DND-41 (cell line): ENCODE results near the gene LUZP1.

Source experiments
- ATAC-seq: fragments of 200-7000 bp; cut with Tn5 transposase; 3 replicates; pipeline ENCODE4 v1.9.1; 2021; ENCODE audit warnings: low read depth; ENCODE audit not compliant: insufficient read depth
- DNase-seq: peaks from one replicate; pipeline ENCODE4 v3.0.0-alpha.2; 2020
- H2AFZ ChIP-seq: 2 replicates; pipeline ENCODE4 v1.6.0; 2012; ENCODE audit warnings: low read depth, low read length
- H3K27ac ChIP-seq: 2 replicates; pipeline ENCODE4 v1.5.1; 2012; ENCODE audit warnings: low read length, inconsistent platforms
- H3K27me3 ChIP-seq: fragments of 200-600 bp; sonication (generic); 2 replicates; pipeline ENCODE4 v1.6.0; 2012; ENCODE audit warnings: low read length, mild to moderate bottlenecking, inconsistent platforms; ENCODE audit not compliant: insufficient read depth, poor library complexity
- H3K36me3 ChIP-seq: 2 replicates; pipeline ENCODE4 v1.5.1; 2012; ENCODE audit warnings: low read length, inconsistent platforms; ENCODE audit not compliant: insufficient read depth
- H3K4me1 ChIP-seq: 2 replicates; pipeline ENCODE4 v1.5.1; 2012; ENCODE audit warnings: mild to moderate bottlenecking, low read length; ENCODE audit not compliant: insufficient read depth
- H3K4me2 ChIP-seq: 2 replicates; pipeline ENCODE4 v1.6.0; 2012; ENCODE audit warnings: mild to moderate bottlenecking, moderate library complexity, low read length, inconsistent platforms; ENCODE audit not compliant: insufficient read depth
- H3K4me3 ChIP-seq, 2 experiments: fragments of 200-600 bp in 1 of 2; shearing (Covaris generic) in 1 of 2; 2 replicates each; pipeline ENCODE4 v1.5.1; 2012 to 2016; ENCODE audit warnings: inconsistent platforms in 2 of 2, low read length in 2 of 2, mild to moderate bottlenecking in 2 of 2, low read depth in 1 of 2, moderate library complexity in 1 of 2
- H3K79me2 ChIP-seq: 2 replicates; pipeline ENCODE4 v1.6.0; 2012; ENCODE audit warnings: low read length, inconsistent platforms; ENCODE audit not compliant: insufficient read depth
- H3K9ac ChIP-seq: 2 replicates; pipeline ENCODE4 v1.6.0; 2012; ENCODE audit warnings: low read depth, mild to moderate bottlenecking, inconsistent platforms, low read length, moderate library complexity
- H3K9me3 ChIP-seq: 2 replicates; pipeline ENCODE4 v1.5.1; 2012; ENCODE audit warnings: low read length, moderate library complexity, mild to moderate bottlenecking, inconsistent platforms; ENCODE audit not compliant: insufficient read depth, severe bottlenecking
- H4K20me1 ChIP-seq: 2 replicates; pipeline ENCODE4 v1.6.0; 2012; ENCODE audit warnings: low read length; ENCODE audit not compliant: insufficient read depth
- CTCF ChIP-seq: IDR thresholded peaks from 2 replicates; pipeline ENCODE4 v1.5.1; 2012; ENCODE audit warnings: borderline replicate concordance, low read length, moderate library complexity, mild to moderate bottlenecking; ENCODE audit not compliant: poor library complexity, severe bottlenecking; ENCODE audit errors: extremely low read depth
- EZH2 ChIP-seq: IDR thresholded peaks from 3 replicates; pipeline ENCODE4 v1.6.1; 2012; ENCODE audit warnings: borderline replicate concordance, low read depth, mild to moderate bottlenecking, moderate library complexity, low read length, inconsistent platforms; ENCODE audit not compliant: severe bottlenecking

The LUZP1 gene

GRCh38 chr1:23051290-23051909 is 117.3 kb downstream of the LUZP1 start:
- no peak for TF ChIP-seq EZH2
- no peak for TF ChIP-seq CTCF
- H3K4me3 ChIP-seq, result no peak overlapping the region
- H3K79me2 ChIP-seq, result peaks cover 69% of the 10 kb centered on the region
- H3K4me1 ChIP-seq, result no peaks in the 10 kb centered on the region
- DNase-seq, result no peak
- peaks cover 60% of the 10 kb centered on the region for H3K36me3 ChIP-seq
- no peak overlapping the region for H3K4me2 ChIP-seq
- no peak overlapping the region for H3K27ac ChIP-seq
- H3K9ac ChIP-seq, result no peak overlapping the region
- H2AFZ ChIP-seq, result no peak overlapping the region
- H4K20me1 ChIP-seq, result peaks cover 31% of the 10 kb centered on the region; the same call in 1 of the 2 replicates
- no peak for ATAC-seq
- no peaks in the 10 kb centered on the region for H3K27me3 ChIP-seq
- no peaks in the 10 kb centered on the region for H3K9me3 ChIP-seq

GRCh38 chr1:23050201-23050600 is 118.5 kb downstream of the LUZP1 start:
- Histone ChIP-seq H3K27me3 (no peaks in the 10 kb centered on the region), H3K36me3 (peaks cover 60% of the 10 kb centered on the region), H3K4me3 (no peak overlapping the region), H4K20me1 (peaks cover 41% of the 10 kb centered on the region; the same call in 1 of the 2 replicates), H3K9ac (no peak overlapping the region), H3K27ac (no peak overlapping the region), H3K79me2 (peaks cover 81% of the 10 kb centered on the region), H3K9me3 (no peaks in the 10 kb centered on the region), H3K4me2 (no peak overlapping the region), H2AFZ (no peak overlapping the region), H3K4me1 (no peaks in the 10 kb centered on the region)
- no peak for ATAC-seq
- no peak for TF ChIP-seq EZH2
- TF ChIP-seq CTCF, result no peak
- no peak for DNase-seq

GRCh38 chr1:23044035-23044434 is 124.6 kb downstream of the LUZP1 start:
- Histone ChIP-seq H4K20me1 (peaks cover 65% of the 10 kb centered on the region; the same call in 1 of the 2 replicates), H3K36me3 (peaks cover 29% of the 10 kb centered on the region; the same call in 1 of the 2 replicates), H3K4me3 (no peak overlapping the region), H3K79me2 (peaks cover 94% of the 10 kb centered on the region), H3K4me2 (no peak overlapping the region), H3K9me3 (no peaks in the 10 kb centered on the region), H3K27ac (no peak overlapping the region), H3K27me3 (no peaks in the 10 kb centered on the region), H3K9ac (no peak overlapping the region), H2AFZ (no peak overlapping the region), H3K4me1 (no peaks in the 10 kb centered on the region)
- no peak for TF ChIP-seq CTCF
- TF ChIP-seq EZH2, result no peak
- DNase-seq, result no peak
- ATAC-seq, result no peak

GRCh38 chr1:23040509-23040908 is 128.1 kb downstream of the LUZP1 start:
- Histone ChIP-seq H3K9me3 (no peaks in the 10 kb centered on the region), H3K79me2 (peaks cover 96% of the 10 kb centered on the region), H4K20me1 (peaks cover 78% of the 10 kb centered on the region; the same call in 1 of the 2 replicates)

More at GRCh38 chr1:23040509-23040908, 128.1 kb downstream of the LUZP1 start:
- H3K27ac ChIP-seq, result no peak overlapping the region
- no peaks in the 10 kb centered on the region for H3K4me1 ChIP-seq
- no peak for DNase-seq
- no peaks in the 10 kb centered on the region for H3K27me3 ChIP-seq
- H2AFZ ChIP-seq, result no peak overlapping the region
- no peak overlapping the region for H3K4me3 ChIP-seq
- H3K4me2 ChIP-seq, result no peak overlapping the region
- peaks cover 33% of the 10 kb centered on the region; the same call in 1 of the 2 replicates for H3K36me3 ChIP-seq
- TF ChIP-seq CTCF (no peak), EZH2 (no peak)
- no peak for ATAC-seq
- H3K9ac ChIP-seq, result no peak overlapping the region
